ENCODE measurements around the gene UPK3A.

The UPK3A gene

DNA sequence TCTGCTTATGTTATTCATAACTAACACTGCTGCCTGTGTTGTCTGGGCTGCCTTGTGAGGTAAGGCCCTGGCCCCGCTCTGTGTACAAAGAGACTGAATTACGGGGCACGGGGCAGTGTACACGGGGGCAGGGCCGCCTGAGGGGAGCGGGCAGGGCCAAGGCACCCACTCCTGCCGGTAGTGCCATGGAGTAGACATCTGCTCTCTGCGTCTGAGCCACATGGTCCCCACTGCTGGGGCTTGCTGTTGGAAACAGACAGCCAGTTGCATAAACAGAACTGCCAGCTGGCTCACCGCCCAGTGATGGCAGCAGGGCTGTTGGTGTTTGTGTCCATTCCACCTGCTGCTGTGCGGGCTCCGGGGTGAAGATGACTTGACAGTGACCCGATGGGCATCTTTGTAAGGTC, 44.8 kb downstream of the UPK3A start:
- no peak for DNase-seq (ENCODE audit: low spot score)

DNA sequence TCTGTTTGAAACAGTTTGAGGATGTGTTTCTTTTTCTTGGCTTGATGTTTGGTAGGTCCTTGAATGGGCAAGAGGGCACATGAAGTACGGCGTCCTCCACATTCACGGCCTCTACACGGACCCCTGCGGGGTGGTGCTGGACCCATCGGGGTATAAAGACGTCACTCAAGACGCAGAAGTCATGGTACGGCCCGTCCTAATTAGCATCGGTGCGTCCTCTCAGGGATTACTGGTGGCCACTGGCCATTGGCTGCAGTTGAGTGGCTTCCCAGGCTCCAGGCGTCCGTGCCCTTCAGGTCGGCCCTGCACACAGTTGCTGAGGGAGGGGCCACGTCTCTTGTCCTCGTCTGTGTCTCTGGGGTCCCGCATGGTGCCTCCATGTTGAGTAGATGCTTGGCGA, 45.8 kb downstream of the UPK3A start:
- DNase-seq (ENCODE audit: low spot score), result no peak

DNA sequence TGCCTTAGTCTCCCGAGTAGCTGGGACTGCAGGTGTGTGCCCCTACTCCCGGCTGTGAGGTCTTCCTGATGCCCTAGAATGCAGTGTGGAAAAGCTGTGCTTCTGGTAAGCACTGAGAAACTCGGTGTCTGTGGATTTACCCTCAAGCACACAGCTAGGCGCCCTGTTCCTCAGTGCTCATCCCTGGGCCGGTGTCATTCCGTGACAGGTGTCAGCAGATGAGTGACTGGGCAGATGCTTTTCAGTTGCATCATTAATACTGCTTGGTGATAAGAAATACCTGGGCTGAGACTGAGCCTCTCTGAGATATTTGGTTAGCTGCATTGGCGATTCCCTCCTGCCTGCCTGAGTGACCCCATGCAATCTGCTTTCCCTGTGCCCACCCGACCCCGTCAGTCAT, 46.7 kb downstream of the UPK3A start:
- DNase-seq (ENCODE audit: low spot score), result no peak

DNA sequence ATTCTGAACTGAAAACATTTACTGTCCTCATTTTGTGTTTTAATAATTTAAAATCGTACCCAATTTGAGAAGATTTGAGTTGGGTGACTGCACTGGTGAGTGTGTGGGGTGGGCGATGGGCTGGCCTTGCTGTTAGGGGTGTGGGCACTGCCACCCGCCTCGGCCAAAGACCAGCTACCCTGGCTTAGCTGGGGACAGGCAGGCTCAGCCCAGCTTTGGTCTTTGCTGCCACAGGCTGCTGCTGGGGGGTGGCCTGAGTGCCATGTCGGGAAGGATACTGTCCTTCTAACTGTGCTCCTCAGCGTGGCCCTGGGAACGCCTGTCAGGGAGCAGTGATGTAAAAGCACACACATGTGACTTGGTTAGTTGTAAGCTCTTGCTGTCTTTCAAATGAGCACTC, 47.3 kb downstream of the UPK3A start:
- no peak for DNase-seq (ENCODE audit: low spot score)

DNA sequence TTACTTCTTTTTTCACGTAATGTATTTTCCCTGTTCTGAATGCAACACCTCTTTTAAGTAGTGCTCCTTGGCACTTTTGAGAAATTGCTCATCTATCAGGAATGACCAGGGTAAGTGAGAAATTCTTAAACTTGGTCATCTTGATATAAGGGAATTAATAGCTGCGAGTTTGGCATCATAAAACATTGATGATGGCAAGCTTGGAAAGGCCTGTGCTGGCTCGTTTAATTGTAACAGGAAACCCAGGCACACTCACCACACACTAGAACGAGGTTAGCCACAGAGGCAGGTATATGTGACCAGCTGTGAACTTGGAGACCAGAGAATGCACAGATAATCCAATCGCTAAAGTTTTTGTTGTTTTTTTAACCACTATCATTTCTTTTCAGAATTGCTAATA, 49.3 kb downstream of the UPK3A start:
- DNase-seq (ENCODE audit: low spot score), result no peak

DNA sequence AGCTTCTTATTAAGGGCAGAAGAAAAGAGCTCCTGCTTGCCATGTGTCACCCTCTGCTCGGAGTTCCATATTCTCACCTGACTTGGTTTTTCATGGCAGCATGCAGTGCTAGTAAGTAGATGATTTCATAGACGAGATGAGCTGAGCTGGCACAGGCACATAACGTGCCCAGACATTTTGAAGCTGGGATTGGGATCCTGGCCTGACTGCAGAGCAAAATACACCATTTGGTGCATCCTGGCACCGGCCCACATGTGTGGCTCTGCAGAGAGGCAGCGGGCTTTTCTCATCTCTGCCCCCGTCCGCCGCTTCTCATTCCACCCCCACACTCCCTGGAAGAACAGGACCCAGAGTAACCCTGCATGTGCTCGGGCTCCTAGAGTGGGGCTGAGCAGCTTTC, 49.8 kb downstream of the UPK3A start:
- no peak for DNase-seq (ENCODE audit: low spot score)

DNA sequence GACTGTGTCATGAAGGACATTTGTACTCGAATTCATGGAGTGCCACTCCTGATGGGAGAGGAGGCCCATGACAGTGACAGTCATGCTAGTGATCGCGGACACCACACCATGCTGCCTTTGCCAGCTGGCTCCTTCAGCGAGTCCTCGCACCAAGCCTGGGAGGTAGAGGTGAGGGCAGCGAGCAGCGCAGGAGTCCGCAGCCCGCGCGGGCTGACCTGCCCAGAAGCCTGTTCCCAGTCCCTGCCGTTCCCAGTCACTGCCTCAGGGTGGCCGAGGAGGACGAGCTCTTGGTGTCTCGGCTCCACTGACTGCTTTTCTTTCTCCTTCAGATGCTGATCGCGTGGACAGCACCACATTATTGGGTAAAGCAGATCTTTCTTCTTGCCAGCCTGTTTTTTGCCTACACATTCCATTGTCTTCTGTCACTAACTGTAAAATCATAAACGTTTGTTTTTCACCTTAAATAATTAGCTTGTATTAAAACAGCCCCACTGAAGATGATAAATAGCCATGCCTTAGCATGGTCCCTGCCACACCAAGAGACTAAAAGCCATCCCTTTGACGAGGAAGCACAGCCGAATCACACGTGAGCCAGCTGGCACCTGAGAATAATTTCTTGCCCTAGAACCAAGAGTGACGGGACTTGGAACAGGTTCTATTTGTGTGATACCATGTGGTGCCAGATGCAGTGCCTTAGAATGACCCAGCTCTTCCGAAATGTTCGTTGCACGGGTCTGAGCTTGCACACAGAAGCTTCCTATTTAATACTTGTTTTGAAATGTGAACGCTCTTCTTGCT, 50.5 kb downstream of the UPK3A start:
- DNase-seq (ENCODE audit: low spot score), result no peak

DNA sequence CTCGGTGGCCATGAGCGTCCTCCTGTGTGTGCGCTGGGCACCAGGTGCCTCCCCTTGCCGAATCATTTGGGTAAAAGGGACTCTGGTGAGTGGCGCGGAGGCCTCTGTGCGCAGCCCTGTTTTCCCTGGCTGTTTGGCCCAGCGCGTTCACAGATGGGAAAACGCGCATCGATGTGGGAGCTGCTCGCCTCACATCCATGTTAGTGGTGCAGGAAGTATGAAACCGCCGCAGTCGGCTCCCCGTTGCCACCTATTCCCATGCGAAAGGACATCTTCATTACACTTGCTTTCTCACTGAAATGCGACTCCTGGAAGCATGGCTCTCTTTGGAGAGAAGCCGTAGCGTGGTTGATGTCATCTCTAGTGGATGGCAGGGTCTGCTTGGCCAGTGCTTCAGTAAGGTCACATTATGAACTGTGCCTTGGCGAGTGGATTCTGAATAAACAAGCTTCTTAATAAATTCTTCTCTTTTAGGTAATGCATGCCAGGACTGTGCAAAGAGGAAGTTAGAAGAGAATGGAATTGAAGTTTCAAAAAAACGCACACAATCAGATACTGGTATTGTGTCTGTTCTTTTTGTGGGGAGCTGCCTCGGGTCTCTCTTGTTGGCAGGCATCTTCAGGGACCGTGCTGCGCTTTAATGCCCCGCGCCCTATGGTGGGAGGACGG, 51.2 kb downstream of the UPK3A start:
- no peak for DNase-seq (ENCODE audit: low spot score)

DNA sequence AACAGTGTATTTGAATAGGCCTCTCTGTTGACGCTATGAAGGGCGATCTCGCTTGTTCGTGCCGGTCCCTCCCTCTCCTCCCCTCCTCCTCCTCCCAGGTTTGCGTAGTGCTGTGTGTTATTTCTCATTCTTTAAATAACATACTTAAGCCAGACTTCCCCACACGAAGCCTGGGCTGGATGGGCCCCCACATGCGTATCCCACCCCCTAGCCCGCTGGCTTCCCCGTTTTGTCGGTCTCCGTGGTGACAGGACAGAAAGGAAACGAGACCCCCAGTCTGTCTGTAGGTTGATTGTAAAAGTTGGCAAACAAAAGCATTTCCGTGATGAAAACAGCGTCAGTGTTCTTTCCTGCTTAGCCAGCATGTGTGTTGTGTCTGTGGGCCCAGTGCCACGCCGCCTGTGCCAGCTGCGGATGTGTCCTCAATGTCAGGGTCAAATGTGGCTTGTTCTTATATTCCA, 52.3 kb downstream of the UPK3A start:
- no peak for DNase-seq (ENCODE audit: low spot score)

DNA sequence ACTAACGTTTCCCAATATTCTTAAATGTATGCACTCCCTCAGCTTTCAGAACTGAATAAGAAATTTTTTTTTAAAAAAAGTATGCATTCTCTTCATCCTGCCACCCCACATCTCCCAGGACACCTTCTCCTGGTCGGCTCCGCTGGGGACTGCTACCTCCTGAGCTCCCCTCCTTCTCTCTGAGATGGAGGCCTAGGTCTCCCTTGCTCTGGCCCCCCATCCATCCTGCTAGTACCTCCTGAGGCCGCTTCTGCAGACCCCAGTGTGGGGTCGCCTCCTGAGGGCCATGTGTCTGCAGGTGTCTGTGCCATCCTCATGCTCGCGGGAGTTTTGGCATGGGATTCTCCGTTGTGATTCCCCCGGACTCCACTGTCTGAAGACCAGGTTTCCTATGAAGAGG, 52.8 kb downstream of the UPK3A start:
- no peak for DNase-seq (ENCODE audit: low spot score)

DNA sequence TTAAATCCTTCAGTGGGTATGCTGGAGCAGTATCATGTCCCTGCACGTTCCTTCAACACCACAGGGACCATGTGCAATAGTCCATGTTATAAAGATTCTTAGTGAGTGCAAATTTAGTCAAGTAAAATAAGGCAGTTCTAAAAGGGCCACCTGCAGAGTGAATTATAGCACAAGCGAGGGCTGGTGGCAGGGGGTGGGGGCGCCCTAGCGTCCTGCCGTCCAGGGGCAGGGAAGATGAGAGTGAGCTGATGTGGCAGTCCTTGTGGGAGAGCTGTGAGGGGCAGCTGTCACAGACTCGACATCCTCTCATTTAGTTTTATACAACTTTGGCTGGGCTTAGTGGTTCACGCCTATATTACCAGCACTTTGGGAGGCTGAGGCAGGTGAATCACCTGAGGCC, 54.0 kb downstream of the UPK3A start:
- no peak for DNase-seq (ENCODE audit: low spot score)

DNA sequence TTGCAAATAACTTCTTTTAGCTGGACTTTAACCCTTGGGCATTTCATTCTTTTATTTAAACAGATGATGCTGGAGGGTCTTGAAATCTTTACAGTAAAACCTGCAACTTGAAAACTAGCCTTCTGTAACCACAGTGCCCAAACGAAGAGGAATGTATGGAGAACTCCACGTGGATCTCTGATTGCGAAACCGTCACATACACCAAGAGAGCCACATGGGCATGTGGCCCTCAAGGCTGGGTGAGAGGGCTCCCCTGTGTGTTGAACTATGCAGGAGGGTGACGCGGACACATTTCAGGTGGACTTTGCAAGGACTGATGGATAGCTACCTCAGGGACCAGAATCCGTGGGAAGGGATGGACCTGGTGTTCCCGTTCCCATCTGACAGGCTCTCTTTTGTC, 55.6 kb downstream of the UPK3A start:
- no peak for DNase-seq (ENCODE audit: low spot score)

DNA sequence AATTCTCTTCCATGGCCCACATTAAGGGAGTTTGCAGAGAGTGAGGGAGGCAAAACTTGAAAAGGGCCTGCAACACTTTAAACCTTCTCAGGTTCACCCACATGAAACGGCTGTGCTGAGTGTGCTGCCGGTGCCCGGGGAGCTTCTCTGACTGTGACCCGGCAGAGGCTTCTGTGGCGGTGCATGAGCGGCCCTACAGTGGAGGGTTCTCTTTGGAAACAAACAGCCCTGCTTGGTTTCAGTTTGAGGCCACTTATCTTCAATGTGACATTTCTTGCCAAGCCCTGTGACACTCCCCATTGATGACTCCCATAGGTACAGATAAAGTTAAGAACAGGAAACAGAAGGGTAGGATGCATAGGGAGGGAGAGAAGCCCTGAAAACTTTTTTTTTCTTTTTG, 56.7 kb downstream of the UPK3A start:
- no peak for DNase-seq (ENCODE audit: low spot score)

DNA sequence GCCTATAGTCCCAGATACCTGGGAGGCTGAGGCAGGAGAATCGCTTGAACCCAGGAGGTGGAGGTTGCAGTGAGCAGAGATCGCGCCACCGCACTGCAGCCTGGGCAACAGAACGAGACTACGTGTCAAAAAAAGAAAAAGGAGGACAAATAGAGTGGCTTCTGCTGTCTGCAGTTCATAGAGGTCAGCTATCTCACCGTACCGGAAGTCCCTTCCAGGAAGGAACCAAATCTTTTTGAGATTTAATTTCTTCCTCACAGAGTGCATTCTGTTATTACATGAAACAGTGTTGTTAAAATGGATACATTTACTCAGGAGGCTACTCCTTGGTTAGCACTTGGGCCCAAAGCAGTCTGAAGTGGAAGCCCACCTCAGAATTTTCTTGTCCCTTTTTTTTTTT, 58.4 kb downstream of the UPK3A start:
- DNase-seq (ENCODE audit: low spot score), result no peak

DNA sequence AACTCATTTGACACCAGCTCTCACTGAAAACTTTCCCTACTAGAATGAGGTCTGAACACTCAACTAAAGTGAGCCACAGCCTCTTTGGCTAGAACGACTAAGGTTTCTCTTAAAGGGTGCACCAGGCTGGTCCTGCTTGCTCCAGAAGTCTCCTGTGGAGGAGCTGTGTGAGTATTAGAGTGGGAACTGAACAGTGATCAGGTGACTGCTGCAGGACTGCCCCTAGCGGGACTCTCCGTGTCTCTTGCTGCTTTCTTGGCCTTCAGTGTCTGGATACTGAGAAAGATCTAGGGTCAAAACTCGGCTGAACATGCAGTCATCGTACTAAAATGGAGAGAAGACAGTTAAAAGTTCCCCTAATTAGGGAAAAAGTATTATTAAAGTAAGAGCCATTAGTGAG, 59.6 kb downstream of the UPK3A start:
- DNase-seq (ENCODE audit: low spot score), result no peak

Data from germinal center (tissue), 1 donor.